AG04450 (cell line): ENCODE measurements around the gene TMEM61. TPM values are rescaled to one million over a fixed set of nuclear protein-coding genes. Genes with fewer than 3 reads are reported as not detected.
"Not testable (repeated sequence)": the region's sequence is repeated elsewhere in the genome, so short reads cannot be mapped to it uniquely, and the experiment has no call there.

ENCODE experiments used
- CTCF ChIA-PET: fragments of 300-600, 350-600 bp; formaldehyde crosslinking; extraction: SDS; loops from one replicate; lab custom pipeline; 2022; ENCODE audit warnings: antibody characterized with exemption, inconsistent platforms; lab: Charles Lee
- POLR2A ChIA-PET: fragments of 350-600 bp; formaldehyde crosslinking; extraction: SDS; loops from one replicate; lab custom pipeline; 2021; ENCODE audit warnings: antibody characterized with exemption, inconsistent platforms; lab: Yijun Ruan, JAX
- DNase-seq: peaks from one replicate; pipeline ENCODE4 v3.0.0-alpha.2; 2011; ENCODE audit warnings: low read depth, low spot score
- H3K27ac ChIP-seq: one replicate; pipeline ENCODE4 v1.5.1; 2012; ENCODE audit warnings: low read depth, low read length, control low read depth
- H3K27me3 ChIP-seq: one replicate; pipeline ENCODE4 v1.6.0; 2012; ENCODE audit warnings: low read length; ENCODE audit not compliant: control insufficient read depth, insufficient read depth
- H3K4me3 ChIP-seq: 2 replicates; pipeline ENCODE4 v1.5.1; 2011; ENCODE audit warnings: mild to moderate bottlenecking, low read depth, low read length, control low read depth
- H3K9me3 ChIP-seq: 2 replicates; pipeline ENCODE4 v1.5.1; 2012; ENCODE audit warnings: low read length; ENCODE audit not compliant: control insufficient read depth, insufficient read depth
- CTCF ChIP-seq: IDR thresholded peaks from 2 replicates; pipeline ENCODE4 v1.5.1; 2011; ENCODE audit warnings: low read depth, low read length, control low read depth, inconsistent platforms
- polyA plus RNA-seq: library from polyadenylated mRNA; depleted of rRNA; stranded (reverse); fragments of >200 nt; gene quantifications from 2 replicates; pipeline ENCODE4 v1.2.3, GENCODE V29; 2011

The TMEM61 gene
- polyA plus RNA-seq, 1 experiment = not detected

GRCh38 chr1:54937469-54937868, 43.0 kb upstream of the TMEM61 start:
- Histone ChIP-seq H3K27ac (no peak overlapping the region), H3K27me3 (no peaks in the 10 kb centered on the region), H3K4me3 (no peak overlapping the region), H3K9me3 (peaks cover 2% of the 10 kb centered on the region; the same call in 1 of the 2 replicates)
- ChIA-PET POLR2A (no interaction called here), CTCF (interaction anchor here (1.0 to 1.6 kb wide), 4 partner anchors 9 to 85 kb away, joined by 4 to 10 read pairs (median 5); no protein-coding TSS in a partner anchor)
- no peak for DNase-seq
- TF ChIP-seq CTCF = no peak

GRCh38 chr1:54938955-54939354, 41.5 kb upstream of the TMEM61 start:
- DNase-seq, POLR2A ChIA-PET, H3K27me3 ChIP-seq, H3K9me3 ChIP-seq, H3K27ac ChIP-seq, H3K4me3 ChIP-seq: not testable (repeated sequence)
- CTCF ChIA-PET = interaction anchor here (1.4 to 3.6 kb wide), 3 partner anchors 11 to 83 kb away, joined by 7 to 29 read pairs (median 16); no protein-coding TSS in a partner anchor

GRCh38 chr1:54940042-54940441, 40.4 kb upstream of the TMEM61 start:
- Histone ChIP-seq H3K27me3 (no peaks in the 10 kb centered on the region), H3K27ac (no peak overlapping the region), H3K9me3 (peaks cover 6% of the 10 kb centered on the region; the same call in 1 of the 2 replicates), H3K4me3 (no peak overlapping the region)
- CTCF ChIA-PET = interaction anchor here (0.6 to 3.6 kb wide), 6 partner anchors 9 to 805 kb away, joined by 3 to 29 read pairs (median 6); no protein-coding TSS in a partner anchor
- POLR2A ChIA-PET = interaction anchor here (0.6 kb wide), 1 partner anchor 236 kb away, joined by 3 read pairs; no protein-coding TSS in a partner anchor
- no peak for DNase-seq
- TF ChIP-seq CTCF = no peak

GRCh38 chr1:54942976-54943375, 37.5 kb upstream of the TMEM61 start:
- peaks cover 6% of the 10 kb centered on the region; the same call in 1 of the 2 replicates for H3K9me3 ChIP-seq
- no peak for DNase-seq
- H3K4me3 ChIP-seq = no peak overlapping the region
- H3K27ac ChIP-seq = no peak overlapping the region
- ChIA-PET POLR2A (interaction anchor here (0.7 kb wide), 1 partner anchor 11 kb away, joined by 3 read pairs; no protein-coding TSS in a partner anchor), CTCF (interaction anchor here (14.7 kb wide), 1 partner anchor 75 kb away, joined by 360 read pairs; no protein-coding TSS in a partner anchor)
- TF ChIP-seq CTCF = no peak
- no peaks in the 10 kb centered on the region for H3K27me3 ChIP-seq

GRCh38 chr1:54944610-54945392, 35.6 kb upstream of the TMEM61 start:
- CTCF ChIA-PET = interaction anchor here (0.6 to 14.7 kb wide), 63 partner anchors 9 to 1640 kb away, joined by 3 to 360 read pairs (median 6); partner anchors contain the start of genes BSND and DHCR24
- peaks cover 6% of the 10 kb centered on the region; the same call in 1 of the 2 replicates for H3K9me3 ChIP-seq
- peak; percentile 87 for TF ChIP-seq CTCF
- POLR2A ChIA-PET = interaction anchor here (0.6 to 2.0 kb wide), 4 partner anchors 52 to 1134 kb away, joined by 3 to 15 read pairs (median 5); partner anchors contain the start of gene DHCR24
- H3K27me3 ChIP-seq = no peaks in the 10 kb centered on the region
- DNase-seq = peak; percentile 63
- H3K4me3 ChIP-seq = no peak overlapping the region
- no peak overlapping the region for H3K27ac ChIP-seq
